SU-DHL-6 (cell line): ENCODE results near the gene MED23.

Experiments
- EZH2phosphoT487 ChIP-seq: fragments of 200-600 bp; sonication (generic), shearing (Covaris generic); conservative IDR thresholded peaks from 2 replicates; pipeline ENCODE4 v1.6.1; 2018; ENCODE audit warnings: mild to moderate bottlenecking, antibody characterized with exemption, low read length, moderate library complexity, mixed read lengths
- TF ChIP-seq, protein P1 (sequence below): fragments of 200-600 bp; sonication (generic); IDR thresholded peaks from one replicate; pipeline ENCODE4 v1.5.1; 2017; ENCODE audit warnings: antibody characterized with exemption, mild to moderate bottlenecking, low read length, moderate library complexity; ENCODE audit not compliant: insufficient read depth, poor library complexity, severe bottlenecking

DNA sequence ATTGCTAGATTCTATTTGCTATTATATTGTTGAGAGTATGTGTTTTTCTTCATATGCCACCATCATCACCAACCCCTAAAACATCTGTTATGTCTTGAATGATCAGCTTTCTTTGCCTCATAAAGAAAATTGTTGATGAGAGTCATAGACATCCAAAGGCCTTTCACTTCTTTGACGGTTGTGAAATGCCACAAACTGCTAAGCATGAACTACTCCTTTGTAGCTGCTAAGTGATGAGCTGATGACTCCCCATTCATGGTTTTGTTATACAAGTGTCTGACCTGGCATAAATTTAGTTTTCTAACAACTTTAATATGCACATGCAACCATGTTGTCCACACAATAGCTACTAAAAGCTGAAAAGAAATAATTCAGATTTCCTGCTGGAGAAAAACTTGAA is 684 bp upstream of the MED23 start:
- TF ChIP-seq, protein P1, sequence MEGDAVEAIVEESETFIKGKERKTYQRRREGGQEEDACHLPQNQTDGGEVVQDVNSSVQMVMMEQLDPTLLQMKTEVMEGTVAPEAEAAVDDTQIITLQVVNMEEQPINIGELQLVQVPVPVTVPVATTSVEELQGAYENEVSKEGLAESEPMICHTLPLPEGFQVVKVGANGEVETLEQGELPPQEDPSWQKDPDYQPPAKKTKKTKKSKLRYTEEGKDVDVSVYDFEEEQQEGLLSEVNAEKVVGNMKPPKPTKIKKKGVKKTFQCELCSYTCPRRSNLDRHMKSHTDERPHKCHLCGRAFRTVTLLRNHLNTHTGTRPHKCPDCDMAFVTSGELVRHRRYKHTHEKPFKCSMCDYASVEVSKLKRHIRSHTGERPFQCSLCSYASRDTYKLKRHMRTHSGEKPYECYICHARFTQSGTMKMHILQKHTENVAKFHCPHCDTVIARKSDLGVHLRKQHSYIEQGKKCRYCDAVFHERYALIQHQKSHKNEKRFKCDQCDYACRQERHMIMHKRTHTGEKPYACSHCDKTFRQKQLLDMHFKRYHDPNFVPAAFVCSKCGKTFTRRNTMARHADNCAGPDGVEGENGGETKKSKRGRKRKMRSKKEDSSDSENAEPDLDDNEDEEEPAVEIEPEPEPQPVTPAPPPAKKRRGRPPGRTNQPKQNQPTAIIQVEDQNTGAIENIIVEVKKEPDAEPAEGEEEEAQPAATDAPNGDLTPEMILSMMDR = no peak
- no peak for TF ChIP-seq EZH2phosphoT487
